Measurements from ENCODE around the gene OSMR. TPM values are rescaled to one million over a fixed set of nuclear protein-coding genes. Genes with fewer than 3 reads are reported as not detected.

OSMR gene
- total and polyA plus RNA-seq, 9 donors = 16.6 to 87.1 (median 48.9) TPM

DNA sequence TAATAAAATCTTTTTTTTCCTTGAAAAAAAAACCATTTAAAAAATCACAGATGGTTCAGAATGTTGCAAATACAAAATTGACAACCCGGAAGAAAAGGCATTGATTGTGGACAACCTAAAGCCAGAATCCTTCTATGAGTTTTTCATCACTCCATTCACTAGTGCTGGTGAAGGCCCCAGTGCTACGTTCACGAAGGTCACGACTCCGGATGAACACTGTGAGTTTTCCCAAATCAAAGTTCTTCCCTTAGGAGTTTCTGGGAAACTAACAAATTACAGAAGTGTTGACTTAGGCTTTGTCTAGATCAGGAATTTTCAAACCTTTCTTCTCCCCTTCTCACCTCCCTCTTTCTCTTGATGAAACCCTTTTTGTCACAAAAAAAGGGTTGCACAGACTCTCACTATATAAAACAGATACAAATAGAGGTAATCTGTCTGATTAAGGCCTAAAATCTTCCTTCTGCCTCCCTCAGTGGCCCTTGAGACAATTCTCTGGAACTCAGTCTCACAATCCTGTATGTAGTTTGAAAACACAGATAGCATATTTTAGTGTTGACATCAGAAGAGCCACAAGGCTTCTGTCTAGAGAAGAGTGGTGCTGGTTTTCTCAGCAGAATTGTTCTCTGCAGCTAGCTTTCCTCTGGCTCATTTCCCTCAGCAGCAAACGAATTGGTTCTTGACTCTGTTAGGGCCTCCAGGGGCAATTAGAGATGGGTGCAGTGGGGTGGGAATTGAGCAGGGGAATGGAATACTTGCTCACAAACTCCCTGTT, 79.5 kb downstream of the OSMR start:
- Histone ChIP-seq H3K27me3 (no peaks in the 10 kb centered on the region), H3K4me1 (ENCODE audit: insufficient read depth) (peaks cover 3% of the 10 kb centered on the region), H3K9me3 (no peaks in the 10 kb centered on the region), H3K27ac (no peak overlapping the region), H3K4me3 (no peak overlapping the region), H3K36me3 (no peaks in the 10 kb centered on the region)
- intact Hi-C loops (cut with DNase I) = no loop called here
- TF ChIP-seq EP300 (IDR thresholded peaks at IDR 0.05) (no peak), POLR2A (IDR thresholded peaks at IDR 0.05) (no peak)
- TF ChIP-seq, protein P1, sequence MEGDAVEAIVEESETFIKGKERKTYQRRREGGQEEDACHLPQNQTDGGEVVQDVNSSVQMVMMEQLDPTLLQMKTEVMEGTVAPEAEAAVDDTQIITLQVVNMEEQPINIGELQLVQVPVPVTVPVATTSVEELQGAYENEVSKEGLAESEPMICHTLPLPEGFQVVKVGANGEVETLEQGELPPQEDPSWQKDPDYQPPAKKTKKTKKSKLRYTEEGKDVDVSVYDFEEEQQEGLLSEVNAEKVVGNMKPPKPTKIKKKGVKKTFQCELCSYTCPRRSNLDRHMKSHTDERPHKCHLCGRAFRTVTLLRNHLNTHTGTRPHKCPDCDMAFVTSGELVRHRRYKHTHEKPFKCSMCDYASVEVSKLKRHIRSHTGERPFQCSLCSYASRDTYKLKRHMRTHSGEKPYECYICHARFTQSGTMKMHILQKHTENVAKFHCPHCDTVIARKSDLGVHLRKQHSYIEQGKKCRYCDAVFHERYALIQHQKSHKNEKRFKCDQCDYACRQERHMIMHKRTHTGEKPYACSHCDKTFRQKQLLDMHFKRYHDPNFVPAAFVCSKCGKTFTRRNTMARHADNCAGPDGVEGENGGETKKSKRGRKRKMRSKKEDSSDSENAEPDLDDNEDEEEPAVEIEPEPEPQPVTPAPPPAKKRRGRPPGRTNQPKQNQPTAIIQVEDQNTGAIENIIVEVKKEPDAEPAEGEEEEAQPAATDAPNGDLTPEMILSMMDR (IDR thresholded peaks at IDR 0.05) = no peak
- 72 to 83% (median 76%) methylated on average over 6 of the region's 6 CpGs for WGBS, 3 donors
- DNase-seq = no peak

DNA sequence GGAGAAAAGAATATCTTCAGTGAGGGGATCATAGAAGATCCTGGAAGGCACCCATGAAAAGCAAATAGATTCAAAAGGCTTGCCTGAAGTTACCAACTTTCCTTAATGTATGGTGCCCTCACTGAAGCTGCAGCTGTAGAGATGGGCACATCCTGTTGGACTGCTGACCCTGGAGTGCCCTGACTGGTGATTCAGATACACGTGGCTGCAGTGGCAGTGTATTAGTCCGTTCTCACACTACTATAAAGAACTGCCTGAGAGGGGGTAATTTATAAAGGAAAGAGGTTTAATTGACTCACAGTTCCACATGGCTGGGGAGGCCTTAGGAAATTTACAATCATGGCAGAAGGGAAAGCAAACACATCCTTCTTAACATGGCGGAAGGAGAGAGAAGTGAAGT, 80.3 kb downstream of the OSMR start:
- Histone ChIP-seq H3K4me3 (no peak overlapping the region), H3K27me3 (no peaks in the 10 kb centered on the region), H3K4me1 (ENCODE audit: insufficient read depth) (peaks cover 3% of the 10 kb centered on the region), H3K27ac (no peak overlapping the region), H3K9me3 (no peaks in the 10 kb centered on the region), H3K36me3 (no peaks in the 10 kb centered on the region)
- TF ChIP-seq POLR2A (IDR thresholded peaks at IDR 0.05) (no peak), EP300 (IDR thresholded peaks at IDR 0.05) (no peak)
- TF ChIP-seq, protein P1 (IDR thresholded peaks at IDR 0.05) = no peak
- no peak for DNase-seq
- intact Hi-C loops (cut with DNase I) = no loop called here
- 83 to 90% (median 87%) methylated on average over 3 of the region's 3 CpGs for WGBS, 3 donors

DNA sequence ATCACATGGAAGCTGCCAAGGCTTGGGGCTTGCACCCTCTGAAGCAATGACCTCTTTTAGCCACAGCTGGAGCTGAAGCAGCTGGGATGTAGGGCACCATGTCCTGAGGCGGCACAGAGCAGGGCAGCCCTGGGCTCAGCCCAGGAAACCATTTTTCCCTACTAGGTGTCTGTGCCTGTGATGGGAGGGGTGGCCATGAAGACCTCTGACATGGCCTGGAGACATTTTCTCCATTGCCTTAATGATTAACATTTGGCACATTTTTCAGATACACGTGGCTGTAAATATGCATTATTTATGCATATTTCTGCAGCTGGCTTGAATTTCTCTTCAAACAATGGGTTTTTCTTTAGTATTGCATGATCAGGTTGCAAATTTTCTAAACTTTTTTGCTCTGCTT, 81.7 kb downstream of the OSMR start:
- no peak for DNase-seq
- H3K27me3 ChIP-seq = no peaks in the 10 kb centered on the region
- H3K4me1 ChIP-seq (ENCODE audit: insufficient read depth) = peaks cover 3% of the 10 kb centered on the region
- H3K36me3 ChIP-seq = no peaks in the 10 kb centered on the region
- intact Hi-C loops (cut with DNase I) = no loop called here
- no peak overlapping the region for H3K27ac ChIP-seq
- no peak overlapping the region for H3K4me3 ChIP-seq
- TF ChIP-seq EP300 (IDR thresholded peaks at IDR 0.05) (no peak), POLR2A (IDR thresholded peaks at IDR 0.05) (no peak)
- TF ChIP-seq, protein P1 (IDR thresholded peaks at IDR 0.05) = no peak
- H3K9me3 ChIP-seq = no peaks in the 10 kb centered on the region
- WGBS, 3 donors = 66 to 78% (median 69%) methylated on average over 2 of the region's 2 CpGs

DNA sequence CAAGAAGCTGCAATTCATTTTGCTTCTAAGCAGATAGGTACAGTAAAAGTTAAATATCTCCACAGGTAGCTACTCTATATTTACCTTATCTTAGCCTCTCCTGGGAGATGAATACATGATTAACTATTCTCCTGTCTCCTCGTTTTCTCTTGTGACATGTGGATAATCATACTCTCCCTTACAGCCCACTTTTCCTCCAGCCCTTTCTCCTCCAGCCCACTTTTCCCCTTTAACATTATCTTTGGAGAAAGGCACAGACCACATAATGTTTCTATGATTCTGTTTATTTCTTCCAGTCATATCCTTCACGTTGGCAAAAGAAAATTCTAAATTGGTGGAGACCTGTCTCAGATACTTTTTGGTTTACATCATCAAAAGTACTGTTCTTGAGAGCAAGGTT, 84.0 kb downstream of the OSMR start:
- 53 to 58% (median 55%) methylated on average over 2 of the region's 2 CpGs for WGBS, 3 donors
- Histone ChIP-seq H3K4me3 (no peak overlapping the region), H3K9me3 (no peaks in the 10 kb centered on the region), H3K27me3 (no peaks in the 10 kb centered on the region), H3K4me1 (ENCODE audit: insufficient read depth) (no peaks in the 10 kb centered on the region), H3K36me3 (no peaks in the 10 kb centered on the region), H3K27ac (no peak overlapping the region)
- TF ChIP-seq EP300 (IDR thresholded peaks at IDR 0.05) (no peak), POLR2A (IDR thresholded peaks at IDR 0.05) (no peak)
- TF ChIP-seq, protein P1 (IDR thresholded peaks at IDR 0.05) = no peak
- DNase-seq = no peak
- intact Hi-C loops (cut with DNase I) = no loop called here

Data from ovary (tissue), 9 donors.